Spinal cord (tissue), 10 donors: ENCODE results near the gene TRNP1. TPM values are rescaled to one million over a fixed set of nuclear protein-coding genes. Genes with fewer than 3 reads are reported as not detected.

Experiments used
- DNase-seq, 6 donors: peaks; one replicate each; pipeline versions ENCODE4 v3.0.0 to v3.0.0-alpha.2; 2013 to 2015; ENCODE audit warnings: low spot score in 6 of 6, low read depth in 4 of 6
- H3K27ac ChIP-seq: one replicate; pipeline ENCODE4 v1.5.1; 2013; ENCODE audit warnings: low read depth, low read length, control low read depth
- H3K27me3 ChIP-seq: one replicate; pipeline ENCODE4 v1.6.1; 2013; ENCODE audit warnings: low read length; ENCODE audit not compliant: control insufficient read depth, insufficient read depth
- H3K36me3 ChIP-seq: one replicate; pipeline ENCODE4 v1.6.1; 2013; ENCODE audit warnings: low read length; ENCODE audit not compliant: control insufficient read depth, insufficient read depth
- H3K4me1 ChIP-seq: one replicate; pipeline ENCODE4 v1.6.1; 2013; ENCODE audit warnings: low read length; ENCODE audit not compliant: control insufficient read depth, insufficient read depth
- H3K4me3 ChIP-seq: one replicate; pipeline ENCODE4 v1.5.1; 2013; ENCODE audit warnings: low read depth, low read length, control low read depth
- H3K9me3 ChIP-seq: one replicate; pipeline ENCODE4 v1.6.1; 2013; ENCODE audit warnings: low read length; ENCODE audit not compliant: control insufficient read depth, insufficient read depth
- WGBS: methylation state at CpG from one replicate; pipeline ENCODE4 v1.1.5; 2013; ENCODE audit warnings: missing lambda C conversion rate; ENCODE audit not compliant: insufficient coverage; 5-methylcytosine and 5-hydroxymethylcytosine counted together
- polyA plus RNA-seq, 2 donors: library from polyadenylated mRNA; unstranded; fragments of 120-200 nt; gene quantifications; one replicate each; pipeline ENCODE4 v1.2.1, GENCODE V29; 2013; ENCODE audit not compliant: insufficient read length in 2 of 2
- total RNA-seq, 2 donors: library from RNA; depleted of rRNA in 1 of 2; stranded (reverse); fragments of 120-200 nt in 1 of 2; fragments of >200 nt in 1 of 2; gene quantifications; one replicate each; pipeline versions ENCODE4 v1.2.3 to v1.2.4, GENCODE V29; 2013 to 2014
- donor health status: healthy.

TRNP1 gene
- total and polyA plus RNA-seq, 4 donors: 9.3 to 50.6 (median 32.0) TPM

- 100% methylated on average over 2 of the region's 9 CpGs for WGBS
- no peak for DNase-seq
- H3K27me3 ChIP-seq: peaks cover 27% of the 10 kb centered on the region
Measured at GRCh38 chr1:26965628-26966027, 27.9 kb upstream of the TRNP1 start.

DNA sequence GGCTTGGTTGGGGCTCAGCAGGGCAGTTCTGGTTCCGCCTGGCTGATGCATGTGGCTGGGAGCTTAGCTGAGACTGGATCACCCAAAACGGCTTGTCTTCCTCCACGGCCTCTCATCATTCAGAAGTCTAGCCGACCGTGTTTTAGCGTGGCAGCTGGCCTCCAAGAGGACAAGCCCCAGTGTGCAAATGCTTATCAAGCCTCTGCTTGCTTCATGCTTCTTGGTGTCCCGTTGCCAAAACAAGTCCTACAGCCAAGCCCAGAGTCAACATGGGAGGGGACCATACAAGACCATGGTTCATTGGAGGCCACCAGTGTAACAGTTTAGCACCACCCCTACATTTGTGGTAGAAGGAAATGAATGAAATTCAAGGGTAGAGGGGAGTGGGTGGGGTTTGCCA lies 22.7 kb upstream of the TRNP1 start:
- no peaks in the 10 kb centered on the region for H3K9me3 ChIP-seq
- H3K4me1 ChIP-seq: peaks cover 3% of the 10 kb centered on the region
- H3K27ac ChIP-seq: no peak overlapping the region
- no peaks in the 10 kb centered on the region for H3K36me3 ChIP-seq
- WGBS: 79% methylated on average over 7 of the region's 7 CpGs
- DNase-seq: no peak
- H3K27me3 ChIP-seq: peaks cover 11% of the 10 kb centered on the region
- H3K4me3 ChIP-seq: no peak overlapping the region

More at GRCh38 chr1:26965628-26966027, 27.9 kb upstream of the TRNP1 start:
- no peak overlapping the region for H3K27ac ChIP-seq
- no peaks in the 10 kb centered on the region for H3K36me3 ChIP-seq
- no peaks in the 10 kb centered on the region for H3K9me3 ChIP-seq
- H3K4me3 ChIP-seq: no peak overlapping the region
- no peaks in the 10 kb centered on the region for H3K4me1 ChIP-seq

- 70% methylated on average over 2 of the region's 3 CpGs for WGBS
- Histone ChIP-seq H3K36me3 (no peaks in the 10 kb centered on the region), H3K27ac (no peak overlapping the region), H3K4me3 (no peak overlapping the region), H3K4me1 (peaks cover 3% of the 10 kb centered on the region), H3K9me3 (no peaks in the 10 kb centered on the region), H3K27me3 (peaks cover 8% of the 10 kb centered on the region)
- no peak for DNase-seq
Measured at GRCh38 chr1:26971590-26971989, 21.9 kb upstream of the TRNP1 start.

GRCh38 chr1:26972390-26972789 lies 21.1 kb upstream of the TRNP1 start:
- H3K9me3 ChIP-seq: no peaks in the 10 kb centered on the region
- H3K36me3 ChIP-seq: no peaks in the 10 kb centered on the region
- peaks cover 8% of the 10 kb centered on the region for H3K27me3 ChIP-seq
- DNase-seq: no peak
- H3K4me1 ChIP-seq: peaks cover 3% of the 10 kb centered on the region
- WGBS: 52% methylated on average over 2 of the region's 6 CpGs
- no peak overlapping the region for H3K4me3 ChIP-seq
- H3K27ac ChIP-seq: no peak overlapping the region

- WGBS: 96% methylated on average over 4 of the region's 4 CpGs
- H3K27me3 ChIP-seq: peaks cover 8% of the 10 kb centered on the region
- DNase-seq: no peak
- no peak overlapping the region for H3K27ac ChIP-seq
- peaks cover 3% of the 10 kb centered on the region for H3K4me1 ChIP-seq
- no peak overlapping the region for H3K4me3 ChIP-seq
- H3K36me3 ChIP-seq: no peaks in the 10 kb centered on the region
- H3K9me3 ChIP-seq: no peaks in the 10 kb centered on the region
Measured at GRCh38 chr1:26972821-26973220, 20.7 kb upstream of the TRNP1 start.

- no peak overlapping the region for H3K4me3 ChIP-seq
- H3K36me3 ChIP-seq: no peaks in the 10 kb centered on the region
- H3K9me3 ChIP-seq: no peaks in the 10 kb centered on the region
- H3K4me1 ChIP-seq: peaks cover 3% of the 10 kb centered on the region
- 40% methylated on average over 1 of the region's 3 CpGs for WGBS
- no peak overlapping the region for H3K27ac ChIP-seq
- no peak for DNase-seq
- H3K27me3 ChIP-seq: no peaks in the 10 kb centered on the region
Measured at GRCh38 chr1:26976621-26977510, 16.6 kb upstream of the TRNP1 start.

GRCh38 chr1:26978901-26979300 lies 14.6 kb upstream of the TRNP1 start:
- WGBS: no CpG with 5 or more reads among the region's 2 CpGs
- no peaks in the 10 kb centered on the region for H3K9me3 ChIP-seq
- no peaks in the 10 kb centered on the region for H3K27me3 ChIP-seq
- DNase-seq: no peak
- H3K36me3 ChIP-seq: no peaks in the 10 kb centered on the region
- no peak overlapping the region for H3K4me3 ChIP-seq
- H3K27ac ChIP-seq: no peak overlapping the region
- H3K4me1 ChIP-seq: no peaks in the 10 kb centered on the region

DNA sequence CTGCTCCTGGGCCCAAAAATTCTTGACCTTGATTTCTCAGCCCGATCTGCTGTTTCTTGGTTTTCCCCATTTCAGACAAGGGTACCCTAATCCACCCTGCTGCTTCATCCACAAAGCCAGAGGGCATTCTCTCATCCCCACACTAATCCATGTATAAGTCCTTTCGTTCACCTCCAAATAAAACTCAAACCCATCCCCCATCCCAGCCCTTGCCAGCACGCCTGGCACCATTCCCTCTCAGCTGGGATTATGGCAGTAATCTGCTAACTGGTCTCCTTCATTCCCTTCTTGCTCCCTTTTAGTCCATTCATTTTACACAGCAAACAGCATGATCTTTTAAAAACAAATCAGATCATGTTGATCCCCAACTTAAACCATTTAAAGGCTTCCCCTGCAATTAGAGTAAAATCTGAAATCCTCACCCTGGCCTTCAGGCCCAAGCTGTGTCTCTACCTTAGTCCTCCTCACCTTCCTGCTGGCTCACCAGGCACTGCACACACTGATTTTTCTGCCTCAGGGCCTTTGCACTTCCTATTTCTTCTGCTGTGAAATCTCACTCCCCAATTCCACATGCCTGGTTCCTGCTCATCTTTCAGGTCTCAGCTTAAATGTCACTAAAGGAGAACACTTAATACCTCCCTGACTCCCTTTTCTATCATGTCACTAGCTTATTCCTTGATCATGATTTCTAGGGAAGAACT lies 12.2 kb upstream of the TRNP1 start:
- 79% methylated on average over 3 of the region's 3 CpGs for WGBS
- H3K9me3 ChIP-seq: no peaks in the 10 kb centered on the region
- H3K36me3 ChIP-seq: no peaks in the 10 kb centered on the region
- DNase-seq: no peak
- H3K27ac ChIP-seq: no peak overlapping the region
- H3K27me3 ChIP-seq: peaks cover 2% of the 10 kb centered on the region
- no peak overlapping the region for H3K4me3 ChIP-seq
- no peaks in the 10 kb centered on the region for H3K4me1 ChIP-seq

GRCh38 chr1:26983863-26984262 lies 9.6 kb upstream of the TRNP1 start:
- Histone ChIP-seq H3K27ac (no peak overlapping the region), H3K9me3 (no peaks in the 10 kb centered on the region), H3K36me3 (no peaks in the 10 kb centered on the region), H3K4me3 (no peak overlapping the region), H3K27me3 (peaks cover 10% of the 10 kb centered on the region), H3K4me1 (no peaks in the 10 kb centered on the region)
- 90% methylated on average over 1 of the region's 5 CpGs for WGBS
- DNase-seq: peak in 1 of 6 donors; percentile 10
